Ovary (tissue), 3 donors: ENCODE measurements around the gene PPM1A.

ENCODE experiments used
- EP300 ChIP-seq: sonication (generic); formaldehyde crosslinking; IDR thresholded peaks from one replicate; pipeline ENCODE4 v1.6.1; 2017; ENCODE audit warnings: antibody characterized with exemption
- POLR2A ChIP-seq: fragments of 450-650 bp; IDR thresholded peaks from one replicate; pipeline ENCODE4 v1.6.1; 2017; ENCODE audit warnings: antibody characterized with exemption, mild to moderate bottlenecking, moderate library complexity
- TF ChIP-seq, protein P1 (sequence below), 3 donors: fragments of 450-650 bp in 2 of 3; fragments of 200-600 bp in 1 of 3; IDR thresholded peaks; one replicate each; pipeline versions ENCODE4 v1.5.1 to v1.8.0; 2016 to 2022; ENCODE audit warnings: antibody characterized with exemption in 3 of 3, mild to moderate bottlenecking in 1 of 3
- donor health status: DM: no; HTN: no; CAD: no.

DNA sequence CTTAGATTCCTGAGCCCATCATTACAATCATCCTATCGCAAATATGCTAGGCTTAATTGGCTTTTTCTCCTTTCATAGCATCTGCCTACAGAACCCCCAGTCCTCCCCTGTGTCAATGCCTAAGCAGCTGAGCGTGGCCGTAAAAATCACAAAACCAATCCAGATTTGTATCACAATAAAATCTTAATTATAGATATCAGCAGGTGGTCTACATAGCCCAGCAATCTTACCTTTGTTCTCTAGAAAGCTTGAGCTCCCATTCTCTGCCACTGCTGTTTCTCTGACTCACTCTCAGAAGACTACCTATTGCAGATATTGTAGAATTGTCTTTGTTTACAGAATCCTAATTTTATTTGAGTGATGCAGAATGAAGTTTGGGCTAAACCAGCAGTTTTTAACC is 37.9 kb upstream of the PPM1A start:
- TF ChIP-seq, protein P1, sequence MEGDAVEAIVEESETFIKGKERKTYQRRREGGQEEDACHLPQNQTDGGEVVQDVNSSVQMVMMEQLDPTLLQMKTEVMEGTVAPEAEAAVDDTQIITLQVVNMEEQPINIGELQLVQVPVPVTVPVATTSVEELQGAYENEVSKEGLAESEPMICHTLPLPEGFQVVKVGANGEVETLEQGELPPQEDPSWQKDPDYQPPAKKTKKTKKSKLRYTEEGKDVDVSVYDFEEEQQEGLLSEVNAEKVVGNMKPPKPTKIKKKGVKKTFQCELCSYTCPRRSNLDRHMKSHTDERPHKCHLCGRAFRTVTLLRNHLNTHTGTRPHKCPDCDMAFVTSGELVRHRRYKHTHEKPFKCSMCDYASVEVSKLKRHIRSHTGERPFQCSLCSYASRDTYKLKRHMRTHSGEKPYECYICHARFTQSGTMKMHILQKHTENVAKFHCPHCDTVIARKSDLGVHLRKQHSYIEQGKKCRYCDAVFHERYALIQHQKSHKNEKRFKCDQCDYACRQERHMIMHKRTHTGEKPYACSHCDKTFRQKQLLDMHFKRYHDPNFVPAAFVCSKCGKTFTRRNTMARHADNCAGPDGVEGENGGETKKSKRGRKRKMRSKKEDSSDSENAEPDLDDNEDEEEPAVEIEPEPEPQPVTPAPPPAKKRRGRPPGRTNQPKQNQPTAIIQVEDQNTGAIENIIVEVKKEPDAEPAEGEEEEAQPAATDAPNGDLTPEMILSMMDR (IDR thresholded peaks at IDR 0.05), result no peak
- TF ChIP-seq POLR2A, result no peak
- TF ChIP-seq EP300, result no peak
